Stomach (tissue), 4 donors: ENCODE results near the gene KLHL36.

Experiments
- EP300 ChIP-seq: sonication (generic); formaldehyde crosslinking; IDR thresholded peaks from one replicate; pipeline ENCODE4 v1.6.1; 2017; ENCODE audit warnings: antibody characterized with exemption
- POLR2A ChIP-seq, 4 donors: fragments of 450-650 bp; IDR thresholded peaks; one replicate each; pipeline ENCODE4 v1.6.1; 2016; ENCODE audit warnings: antibody characterized with exemption in 4 of 4, control low read depth in 2 of 4, mild to moderate bottlenecking in 1 of 4, moderate library complexity in 1 of 4
- TF ChIP-seq, protein P1 (sequence below), 7 experiments: fragments of 450-650 bp in 4 of 7; fragments of 200-600 bp in 3 of 7; sonication (generic) in 3 of 7; IDR thresholded peaks; one replicate each; pipeline ENCODE4 v1.5.1; 2016 to 2019; ENCODE audit warnings: antibody characterized with exemption in 7 of 7, control low read depth in 2 of 7, mild to moderate bottlenecking in 1 of 7

GRCh38 chr16:84673203-84673535 lies 24.9 kb downstream of the KLHL36 start:
- TF ChIP-seq EP300 (no peak), POLR2A (IDR thresholded peaks at IDR 0.05) (no peak)
- TF ChIP-seq, protein P1, sequence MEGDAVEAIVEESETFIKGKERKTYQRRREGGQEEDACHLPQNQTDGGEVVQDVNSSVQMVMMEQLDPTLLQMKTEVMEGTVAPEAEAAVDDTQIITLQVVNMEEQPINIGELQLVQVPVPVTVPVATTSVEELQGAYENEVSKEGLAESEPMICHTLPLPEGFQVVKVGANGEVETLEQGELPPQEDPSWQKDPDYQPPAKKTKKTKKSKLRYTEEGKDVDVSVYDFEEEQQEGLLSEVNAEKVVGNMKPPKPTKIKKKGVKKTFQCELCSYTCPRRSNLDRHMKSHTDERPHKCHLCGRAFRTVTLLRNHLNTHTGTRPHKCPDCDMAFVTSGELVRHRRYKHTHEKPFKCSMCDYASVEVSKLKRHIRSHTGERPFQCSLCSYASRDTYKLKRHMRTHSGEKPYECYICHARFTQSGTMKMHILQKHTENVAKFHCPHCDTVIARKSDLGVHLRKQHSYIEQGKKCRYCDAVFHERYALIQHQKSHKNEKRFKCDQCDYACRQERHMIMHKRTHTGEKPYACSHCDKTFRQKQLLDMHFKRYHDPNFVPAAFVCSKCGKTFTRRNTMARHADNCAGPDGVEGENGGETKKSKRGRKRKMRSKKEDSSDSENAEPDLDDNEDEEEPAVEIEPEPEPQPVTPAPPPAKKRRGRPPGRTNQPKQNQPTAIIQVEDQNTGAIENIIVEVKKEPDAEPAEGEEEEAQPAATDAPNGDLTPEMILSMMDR (IDR thresholded peaks at IDR 0.05), result no peak
